ENCODE measurements around the gene STH.

DNA sequence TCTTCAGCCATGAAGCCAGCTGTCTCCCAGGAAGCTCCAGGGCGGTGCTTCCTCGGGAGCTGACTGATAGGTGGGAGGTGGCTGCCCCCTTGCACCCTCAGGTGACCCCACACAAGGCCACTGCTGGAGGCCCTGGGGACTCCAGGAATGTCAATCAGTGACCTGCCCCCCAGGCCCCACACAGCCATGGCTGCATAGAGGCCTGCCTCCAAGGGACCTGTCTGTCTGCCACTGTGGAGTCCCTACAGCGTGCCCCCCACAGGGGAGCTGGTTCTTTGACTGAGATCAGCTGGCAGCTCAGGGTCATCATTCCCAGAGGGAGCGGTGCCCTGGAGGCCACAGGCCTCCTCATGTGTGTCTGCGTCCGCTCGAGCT, 14.1 kb downstream of the STH start:
- TF ChIP-seq, protein P1, sequence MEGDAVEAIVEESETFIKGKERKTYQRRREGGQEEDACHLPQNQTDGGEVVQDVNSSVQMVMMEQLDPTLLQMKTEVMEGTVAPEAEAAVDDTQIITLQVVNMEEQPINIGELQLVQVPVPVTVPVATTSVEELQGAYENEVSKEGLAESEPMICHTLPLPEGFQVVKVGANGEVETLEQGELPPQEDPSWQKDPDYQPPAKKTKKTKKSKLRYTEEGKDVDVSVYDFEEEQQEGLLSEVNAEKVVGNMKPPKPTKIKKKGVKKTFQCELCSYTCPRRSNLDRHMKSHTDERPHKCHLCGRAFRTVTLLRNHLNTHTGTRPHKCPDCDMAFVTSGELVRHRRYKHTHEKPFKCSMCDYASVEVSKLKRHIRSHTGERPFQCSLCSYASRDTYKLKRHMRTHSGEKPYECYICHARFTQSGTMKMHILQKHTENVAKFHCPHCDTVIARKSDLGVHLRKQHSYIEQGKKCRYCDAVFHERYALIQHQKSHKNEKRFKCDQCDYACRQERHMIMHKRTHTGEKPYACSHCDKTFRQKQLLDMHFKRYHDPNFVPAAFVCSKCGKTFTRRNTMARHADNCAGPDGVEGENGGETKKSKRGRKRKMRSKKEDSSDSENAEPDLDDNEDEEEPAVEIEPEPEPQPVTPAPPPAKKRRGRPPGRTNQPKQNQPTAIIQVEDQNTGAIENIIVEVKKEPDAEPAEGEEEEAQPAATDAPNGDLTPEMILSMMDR (IDR thresholded peaks at IDR 0.05; ENCODE audit: insufficient read depth, low read depth, low read length), result no peak
- TF ChIP-seq EZH2 (IDR thresholded peaks at IDR 0.05; ENCODE audit: insufficient read depth, low read length), result no peak
